GM12891 (cell line): ENCODE results near the gene DUSP18.
"Not testable (repeated sequence)": the region's sequence is repeated elsewhere in the genome, so short reads cannot be mapped to it uniquely, and the experiment has no call there.

ENCODE experiments used
- POLR2A ChIP-seq: IDR thresholded peaks from 2 replicates; pipeline ENCODE4 v1.6.1; 2011; ENCODE audit warnings: low read depth, low read length, control low read depth
- POLR2AphosphoS5 ChIP-seq: IDR thresholded peaks from 2 replicates; pipeline ENCODE4 v1.6.1; 2011; ENCODE audit warnings: low read depth, low read length, control low read depth
- TAF1 ChIP-seq: IDR thresholded peaks from 2 replicates; pipeline ENCODE4 v1.6.1; 2011; ENCODE audit warnings: low read depth, low read length, control low read depth

DNA sequence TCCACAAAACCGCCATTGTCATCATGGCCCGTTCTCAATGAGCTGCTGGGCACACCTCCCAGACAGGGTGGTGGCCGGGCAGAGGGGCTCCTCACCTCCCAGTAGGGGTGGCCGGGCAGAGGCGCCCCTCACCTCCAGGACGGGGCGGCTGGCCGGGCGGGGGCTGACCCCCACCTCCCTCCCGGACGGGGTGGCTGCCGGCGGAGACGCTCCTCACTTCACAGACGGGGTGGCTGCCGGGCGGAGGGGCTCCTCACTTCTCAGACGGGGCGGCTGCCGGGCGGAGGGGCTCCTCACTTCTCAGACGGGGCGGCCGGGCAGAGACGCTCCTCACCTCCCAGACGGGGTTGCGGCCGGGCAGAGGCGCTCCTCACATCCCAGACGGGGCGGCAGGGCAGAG, 36.2 kb downstream of the DUSP18 start:
- TF ChIP-seq TAF1, POLR2AphosphoS5, POLR2A: not testable (repeated sequence)
